Stomach (tissue), 9 donors: ENCODE results near the gene ZFPM1. TPM values are rescaled to one million over a fixed set of nuclear protein-coding genes. Genes with fewer than 3 reads are reported as not detected.

ENCODE experiments used
- DNase-seq, 2 donors: peaks; one replicate each; pipeline versions ENCODE4 v3.0.0 to v3.0.0-alpha.2; 2013 to 2019
- H3K27ac ChIP-seq, 5 donors: fragments of 200-600 bp in 4 of 5; sonication (generic) in 4 of 5; one replicate each; pipeline ENCODE4 v1.5.1; 2013 to 2019; ENCODE audit warnings: mild to moderate bottlenecking in 1 of 5, moderate library complexity in 1 of 5
- H3K27me3 ChIP-seq, 3 donors: fragments of 200-600 bp; sonication (generic); one replicate each; pipeline ENCODE4 v1.5.1; 2017 to 2019; ENCODE audit warnings: mixed run types in 1 of 3
- H3K36me3 ChIP-seq, 4 donors: fragments of 200-600 bp; sonication (generic); 1 replicate in 3 of 4; 2 replicates in 1 of 4; pipeline ENCODE4 v1.5.1; 2016 to 2019
- H3K4me1 ChIP-seq, 4 donors: fragments of 200-600 bp; sonication (generic); one replicate each; pipeline ENCODE4 v1.5.1; 2016 to 2019
- H3K4me3 ChIP-seq, 4 donors: fragments of 200-600 bp; sonication (generic) in 3 of 4; one replicate each; pipeline ENCODE4 v1.5.1; 2016 to 2019; ENCODE audit warnings: mild to moderate bottlenecking in 1 of 4
- H3K9me3 ChIP-seq, 4 donors: fragments of 200-600 bp; sonication (generic); one replicate each; pipeline ENCODE4 v1.5.1; 2016 to 2019
- EP300 ChIP-seq: sonication (generic); formaldehyde crosslinking; IDR thresholded peaks from one replicate; pipeline ENCODE4 v1.6.1; 2017; ENCODE audit warnings: antibody characterized with exemption
- POLR2A ChIP-seq, 4 donors: fragments of 450-650 bp; IDR thresholded peaks; one replicate each; pipeline ENCODE4 v1.6.1; 2016; ENCODE audit warnings: antibody characterized with exemption in 4 of 4, control low read depth in 2 of 4, mild to moderate bottlenecking in 1 of 4, moderate library complexity in 1 of 4
- POLR2AphosphoS5 ChIP-seq, 3 donors: sonication (generic); formaldehyde crosslinking; IDR thresholded peaks; one replicate each; pipeline ENCODE4 v1.6.1; 2016; ENCODE audit warnings: antibody characterized with exemption in 3 of 3
- WGBS, 5 donors: extraction: QIAGEN DNeasy Blood & Tissue Kit in 3 of 5; methylation state at CpG; one replicate each; pipeline versions ENCODE4 v1.1.5 to v1.1.7; 2013 to 2018; 5-methylcytosine and 5-hydroxymethylcytosine counted together
- intact Hi-C: fragments of 100-400 bp; cut with DNase I; formaldehyde crosslinking; loops from one replicate; pipeline ENCODE4 v1.15.1; 2023; ENCODE audit warnings: low total_unique reads
- polyA plus RNA-seq, 3 donors: library from polyadenylated mRNA; stranded (reverse); fragments of 200-250 nt; gene quantifications; one replicate each; pipeline ENCODE4 v1.2.3, GENCODE V29; 2013
- total RNA-seq, 5 donors: library from RNA; depleted of rRNA; stranded (reverse); fragments of >200 nt; gene quantifications; one replicate each; pipeline versions ENCODE4 v1.1.0 to v1.2.3, GENCODE V29; 2014 to 2016
- TF ChIP-seq, protein P1 (sequence below), 7 experiments: fragments of 450-650 bp in 4 of 7; fragments of 200-600 bp in 3 of 7; sonication (generic) in 3 of 7; IDR thresholded peaks; one replicate each; pipeline ENCODE4 v1.5.1; 2016 to 2019; ENCODE audit warnings: antibody characterized with exemption in 7 of 7, control low read depth in 2 of 7, mild to moderate bottlenecking in 1 of 7
- donor health status: healthy with polysubstance abuse.
- donor health status: Bipolar disorder and iron deficiency.
- donor health status: healthy.

Gene ZFPM1
- total and polyA plus RNA-seq, 8 donors = 3.9 to 85.7 (median 12.9) TPM

DNA sequence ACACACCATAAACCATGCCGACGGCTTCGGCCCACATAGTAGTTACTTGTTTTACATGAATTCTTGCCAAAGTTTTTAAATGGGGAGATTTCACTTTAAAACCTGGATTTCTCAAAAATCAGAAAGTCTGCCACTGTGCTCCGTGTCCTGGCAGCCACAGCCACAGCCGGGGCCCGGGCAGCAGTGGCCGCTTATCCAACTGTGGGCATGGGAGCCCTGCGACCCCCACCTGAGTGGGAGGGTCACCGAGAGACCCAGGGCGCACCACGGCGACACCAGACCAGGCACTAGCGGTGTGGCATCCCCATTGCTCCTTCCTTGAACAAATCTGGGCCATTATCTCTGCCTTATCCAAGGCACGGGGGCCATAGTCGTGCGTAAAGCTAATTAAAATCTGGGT is 40.3 kb upstream of the ZFPM1 start:
- DNase-seq = no peak
- H3K9me3 ChIP-seq = no peaks in the 10 kb centered on the region
- no peaks in the 10 kb centered on the region for H3K4me1 ChIP-seq
- intact Hi-C loops = no loop called here
- H3K27me3 ChIP-seq = peaks cover 0 to 12% (median 0%) of the 10 kb centered on the region in 3 donors
- H3K36me3 ChIP-seq = no peaks in the 10 kb centered on the region
- TF ChIP-seq, protein P1, sequence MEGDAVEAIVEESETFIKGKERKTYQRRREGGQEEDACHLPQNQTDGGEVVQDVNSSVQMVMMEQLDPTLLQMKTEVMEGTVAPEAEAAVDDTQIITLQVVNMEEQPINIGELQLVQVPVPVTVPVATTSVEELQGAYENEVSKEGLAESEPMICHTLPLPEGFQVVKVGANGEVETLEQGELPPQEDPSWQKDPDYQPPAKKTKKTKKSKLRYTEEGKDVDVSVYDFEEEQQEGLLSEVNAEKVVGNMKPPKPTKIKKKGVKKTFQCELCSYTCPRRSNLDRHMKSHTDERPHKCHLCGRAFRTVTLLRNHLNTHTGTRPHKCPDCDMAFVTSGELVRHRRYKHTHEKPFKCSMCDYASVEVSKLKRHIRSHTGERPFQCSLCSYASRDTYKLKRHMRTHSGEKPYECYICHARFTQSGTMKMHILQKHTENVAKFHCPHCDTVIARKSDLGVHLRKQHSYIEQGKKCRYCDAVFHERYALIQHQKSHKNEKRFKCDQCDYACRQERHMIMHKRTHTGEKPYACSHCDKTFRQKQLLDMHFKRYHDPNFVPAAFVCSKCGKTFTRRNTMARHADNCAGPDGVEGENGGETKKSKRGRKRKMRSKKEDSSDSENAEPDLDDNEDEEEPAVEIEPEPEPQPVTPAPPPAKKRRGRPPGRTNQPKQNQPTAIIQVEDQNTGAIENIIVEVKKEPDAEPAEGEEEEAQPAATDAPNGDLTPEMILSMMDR (IDR thresholded peaks at IDR 0.05) = no peak
- TF ChIP-seq EP300 (no peak), POLR2AphosphoS5 (IDR thresholded peaks at IDR 0.05) (no peak), POLR2A (IDR thresholded peaks at IDR 0.05) (no peak)
- no peak overlapping the region for H3K27ac ChIP-seq
- 79 to 88% (median 84%) methylated on average over 10 to 16 of the region's 16 CpGs for WGBS, 5 donors
- no peak overlapping the region for H3K4me3 ChIP-seq

DNA sequence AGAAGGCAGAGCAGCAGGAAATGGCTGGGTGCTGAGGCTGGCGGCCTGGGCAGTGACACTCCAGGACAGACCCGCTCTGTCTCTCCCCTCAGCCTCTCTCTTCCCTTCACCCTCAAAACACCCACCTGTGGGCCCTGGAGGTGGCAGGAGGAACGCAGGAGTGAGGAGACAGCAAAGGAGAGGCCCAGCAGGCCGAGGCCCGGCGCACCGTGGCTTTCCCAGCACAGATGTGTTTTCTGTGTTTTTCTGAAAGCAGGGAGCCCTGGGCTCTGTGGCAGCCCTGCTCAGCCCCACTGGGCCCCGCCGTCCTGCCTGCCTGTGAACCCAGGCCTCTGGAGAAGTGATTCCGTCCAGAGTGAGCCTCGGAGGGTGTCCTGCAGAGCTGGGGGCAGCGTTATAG is 39.8 kb upstream of the ZFPM1 start:
- Histone ChIP-seq H3K9me3 (no peaks in the 10 kb centered on the region), H3K36me3 (no peaks in the 10 kb centered on the region), H3K4me3 (no peak overlapping the region), H3K27me3 (peaks cover 0 to 16% (median 0%) of the 10 kb centered on the region in 3 donors), H3K27ac (no peak overlapping the region), H3K4me1 (no peaks in the 10 kb centered on the region)
- no peak for DNase-seq
- TF ChIP-seq EP300 = no peak
- TF ChIP-seq POLR2A (IDR thresholded peaks at IDR 0.05) = no peak
- no peak for TF ChIP-seq POLR2AphosphoS5 (IDR thresholded peaks at IDR 0.05)
- TF ChIP-seq, protein P1 (IDR thresholded peaks at IDR 0.05) = no peak
- intact Hi-C loops = no loop called here
- 82 to 91% (median 84%) methylated on average over 12 of the region's 12 CpGs for WGBS, 5 donors

- Histone ChIP-seq H3K4me1 (no peaks in the 10 kb centered on the region), H3K4me3 (no peak overlapping the region), H3K9me3 (no peaks in the 10 kb centered on the region), H3K27ac (no peak overlapping the region), H3K27me3 (peaks cover 0 to 20% (median 0%) of the 10 kb centered on the region in 3 donors), H3K36me3 (no peaks in the 10 kb centered on the region)
- DNase-seq = no peak
- intact Hi-C loops = no loop called here
- TF ChIP-seq, protein P1 (IDR thresholded peaks at IDR 0.05) = no peak
- no peak for TF ChIP-seq EP300
- WGBS, 5 donors = 92 to 100% (median 94%) methylated on average over 6 to 12 of the region's 12 CpGs
Observed at GRCh38 chr16:88413631-88414030, 39.4 kb upstream of the ZFPM1 start.

DNA sequence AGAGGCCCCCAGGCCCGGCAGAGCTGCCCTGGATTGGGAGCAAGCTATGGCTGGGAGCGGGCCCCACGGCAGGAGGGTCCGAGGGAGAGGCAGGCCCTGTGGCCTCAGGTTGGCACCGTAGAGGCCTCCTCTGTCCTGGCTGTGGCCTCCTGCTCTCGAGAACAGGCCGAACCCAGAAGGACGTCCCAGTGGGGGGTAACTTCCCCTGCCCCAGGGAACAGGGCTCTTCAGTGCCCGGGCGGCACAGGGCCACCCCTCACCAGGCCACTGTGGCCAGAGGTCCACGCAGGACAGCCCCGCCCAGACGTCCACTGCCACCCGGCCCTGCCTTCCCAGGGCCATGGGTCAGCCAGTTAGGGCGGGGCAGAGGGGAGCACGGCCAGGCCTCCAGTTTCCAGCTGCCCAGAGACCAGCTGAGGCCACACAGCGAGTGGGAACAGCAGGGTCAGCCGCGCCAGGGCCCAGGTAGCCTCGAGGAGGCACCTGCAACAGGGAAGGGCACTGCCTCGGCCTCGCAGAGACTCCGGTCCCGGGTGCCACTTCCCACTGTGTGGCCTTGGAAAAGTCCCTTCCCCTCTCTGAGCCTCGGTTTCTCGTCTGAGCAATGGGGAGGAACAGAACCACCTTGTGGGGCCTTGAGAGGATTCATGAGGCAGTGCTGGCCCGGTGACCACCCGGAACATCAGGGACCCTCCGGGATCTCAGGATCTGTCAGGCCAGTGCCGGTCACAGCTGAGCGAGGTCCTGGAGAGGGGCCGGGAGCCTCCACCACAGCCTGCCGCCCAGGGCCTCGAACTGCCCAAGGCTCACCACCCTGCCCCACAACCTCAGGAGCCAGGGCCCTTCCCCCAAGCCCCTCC is 38.3 kb upstream of the ZFPM1 start:
- no peak for DNase-seq
- H3K4me3 ChIP-seq = no peak overlapping the region
- TF ChIP-seq EP300 (no peak), POLR2A (IDR thresholded peaks at IDR 0.05) (no peak), POLR2AphosphoS5 (IDR thresholded peaks at IDR 0.05) (no peak)
- TF ChIP-seq, protein P1 (IDR thresholded peaks at IDR 0.05) = no peak
- no peaks in the 10 kb centered on the region for H3K9me3 ChIP-seq
- WGBS, 5 donors = 81 to 87% (median 84%) methylated on average over 26 to 34 of the region's 34 CpGs
- H3K36me3 ChIP-seq = no peaks in the 10 kb centered on the region
- no peak overlapping the region for H3K27ac ChIP-seq
- intact Hi-C loops = no loop called here
- H3K27me3 ChIP-seq = peaks cover 0 to 29% (median 0%) of the 10 kb centered on the region in 3 donors
- H3K4me1 ChIP-seq = no peaks in the 10 kb centered on the region
